IPS-NIHi7 (cell line): ENCODE results near the gene UBE2L3.
"Not testable (repeated sequence)": the region's sequence is repeated elsewhere in the genome, so short reads cannot be mapped to it uniquely, and the experiment has no call there.

ENCODE experiments used
- DNase-seq: peaks from one replicate; pipeline ENCODE4 v3.0.0; 2012; ENCODE audit warnings: mixed read lengths; ENCODE audit errors: extremely low spot score

Gene UBE2L3

GRCh38 chr22:21626735-21627469 is 59.4 kb downstream of the UBE2L3 start:
- no peak for DNase-seq

GRCh38 chr22:21628386-21629254 is 61.1 kb downstream of the UBE2L3 start:
- DNase-seq, result no peak

GRCh38 chr22:21629255-21630149 is 62.0 kb downstream of the UBE2L3 start, which contains the start of gene YDJC:
Gene YDJC (minus strand): TSS chr22:21630022. CDS start chr22:21630014, 8 bp downstream.
- peak; percentile 95 for DNase-seq

GRCh38 chr22:21631025-21631424 is 63.5 kb downstream of the UBE2L3 start:
- no peak for DNase-seq

GRCh38 chr22:21632237-21632895 is 64.9 kb downstream of the UBE2L3 start, which contains the start of gene CCDC116:
Gene CCDC116 (plus strand): TSS chr22:21632760. CDS start chr22:21633182, 422 bp downstream.
- peak; percentile 41 for DNase-seq

GRCh38 chr22:21632931-21633330 is 65.4 kb downstream of the UBE2L3 start:
- DNase-seq, result no peak

- no peak for DNase-seq
Observed at GRCh38 chr22:21633481-21633880, 66.0 kb downstream of the UBE2L3 start.

GRCh38 chr22:21634081-21634480 is 66.6 kb downstream of the UBE2L3 start:
- no peak for DNase-seq

GRCh38 chr22:21634844-21635243 is 67.3 kb downstream of the UBE2L3 start:
- DNase-seq, result no peak

- no peak for DNase-seq
Observed at GRCh38 chr22:21635771-21636510, 68.4 kb downstream of the UBE2L3 start.

GRCh38 chr22:21636629-21637218 is 69.2 kb downstream of the UBE2L3 start:
- DNase-seq, result no peak

- DNase-seq, result not testable (repeated sequence)
Observed at GRCh38 chr22:21637450-21637849, 69.9 kb downstream of the UBE2L3 start.

- DNase-seq, result no peak
Observed at GRCh38 chr22:21639359-21639758, 71.8 kb downstream of the UBE2L3 start.

- no peak for DNase-seq
Observed at GRCh38 chr22:21640810-21641209, 73.3 kb downstream of the UBE2L3 start.

GRCh38 chr22:21641417-21641788 is 73.9 kb downstream of the UBE2L3 start:
- DNase-seq, result peak; percentile 54

GRCh38 chr22:21641789-21642583 is 74.5 kb downstream of the UBE2L3 start, which contains the start of gene SDF2L1:
Gene SDF2L1 (plus strand): TSS chr22:21642302. CDS start chr22:21642337, 35 bp downstream.
- DNase-seq, result peak; percentile 98

GRCh38 chr22:21642584-21643448 is 75.3 kb downstream of the UBE2L3 start:
- peak; percentile 64 for DNase-seq
